CD4-positive, alpha-beta T cell treated with Interleukin-6 at 100 ng/mL for 8 hours (primary cell): ENCODE data around the gene TXNDC15.

ENCODE experiments used
- DNase-seq: peaks from one replicate; pipeline ENCODE4 v3.0.0-alpha.2; 2020; ENCODE audit warnings: mixed read lengths, low spot score

TXNDC15 gene

GRCh38 chr5:134920848-134921575, 46.8 kb downstream of the TXNDC15 start:
- no peak for DNase-seq

GRCh38 chr5:134932508-134932907, 58.3 kb downstream of the TXNDC15 start:
- no peak for DNase-seq

- DNase-seq = no peak
Observed at GRCh38 chr5:134934202-134934601, 60.0 kb downstream of the TXNDC15 start.

DNA sequence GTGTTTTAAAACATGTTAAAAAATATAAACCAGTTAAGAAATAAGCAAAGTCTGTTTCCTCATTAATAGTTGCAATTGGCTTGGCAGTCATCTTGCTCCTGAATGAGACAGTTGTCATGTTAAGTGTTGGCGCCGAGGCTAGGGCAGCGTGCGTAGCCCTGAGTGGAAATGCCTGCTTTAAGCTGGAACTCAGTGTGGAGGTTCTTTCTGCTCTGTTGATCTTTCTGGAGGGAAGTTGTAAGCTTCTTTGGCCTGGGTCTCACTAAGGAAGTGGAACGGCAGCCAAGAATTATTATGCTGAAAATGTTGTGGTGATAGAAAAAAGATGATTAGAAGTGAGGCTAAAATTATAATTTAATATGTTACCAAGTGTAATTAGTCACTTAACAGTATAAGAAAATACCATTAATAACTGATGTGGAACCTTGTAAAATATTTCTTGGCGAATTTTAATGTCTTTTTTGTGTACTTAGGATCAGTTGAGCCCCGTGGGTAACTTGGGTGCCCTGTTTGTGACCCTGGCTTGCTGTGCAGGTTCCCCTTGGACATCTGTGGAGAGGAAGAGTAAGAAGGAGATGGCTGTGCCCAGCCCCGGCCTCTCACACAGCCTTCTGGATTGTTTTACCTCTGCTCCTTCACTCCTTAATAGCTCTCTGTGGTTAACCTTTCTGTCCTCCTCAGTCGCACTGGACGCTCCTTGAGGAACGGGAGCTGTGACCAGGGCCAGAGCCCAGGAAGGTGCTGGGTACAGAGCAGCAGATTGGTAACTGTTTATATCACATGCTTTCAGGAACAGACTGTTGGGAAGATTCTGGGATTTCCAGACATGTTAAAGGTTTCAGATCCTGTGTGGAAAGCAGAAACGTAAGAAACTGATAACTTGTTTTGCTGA, 61.8 kb downstream of the TXNDC15 start:
- DNase-seq = no peak

DNA sequence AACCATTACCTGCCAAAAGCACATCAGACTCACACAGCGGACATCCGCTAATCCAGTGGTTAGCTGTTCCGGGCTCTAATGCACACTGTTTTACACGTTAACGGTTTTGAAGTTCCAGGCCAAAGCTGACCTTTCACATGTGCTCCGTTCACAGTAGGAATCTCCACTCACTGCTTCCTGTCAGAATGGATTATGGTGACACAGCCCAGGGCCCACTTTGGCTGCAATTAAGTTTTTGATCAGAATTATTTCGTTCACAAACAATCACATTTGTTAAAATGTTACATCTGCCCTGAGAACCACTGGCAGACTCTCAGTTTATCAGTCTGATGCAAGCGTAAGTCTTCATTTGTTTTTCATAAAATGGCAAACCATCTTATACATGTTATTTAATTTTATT, 63.4 kb downstream of the TXNDC15 start:
- DNase-seq = no peak

DNA sequence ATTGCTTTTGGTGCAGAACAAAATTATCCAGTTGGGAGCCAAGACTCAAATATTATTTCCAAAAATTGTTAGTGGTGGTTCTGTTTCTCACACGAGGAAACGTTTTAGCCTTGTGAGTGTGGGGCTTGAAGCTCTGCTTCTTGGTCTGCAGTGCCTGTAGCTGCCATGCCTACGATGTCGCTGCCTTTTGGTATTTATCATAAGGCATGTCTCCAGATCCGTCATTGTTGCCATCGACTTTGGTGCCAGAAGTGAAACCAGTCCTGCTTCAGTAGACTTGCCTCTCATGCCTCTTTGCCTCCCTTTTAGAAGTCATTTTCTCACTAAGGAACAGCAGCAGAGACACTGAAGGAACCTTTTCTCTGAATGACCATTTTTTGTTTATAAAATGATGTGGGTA, 63.9 kb downstream of the TXNDC15 start:
- no peak for DNase-seq

DNA sequence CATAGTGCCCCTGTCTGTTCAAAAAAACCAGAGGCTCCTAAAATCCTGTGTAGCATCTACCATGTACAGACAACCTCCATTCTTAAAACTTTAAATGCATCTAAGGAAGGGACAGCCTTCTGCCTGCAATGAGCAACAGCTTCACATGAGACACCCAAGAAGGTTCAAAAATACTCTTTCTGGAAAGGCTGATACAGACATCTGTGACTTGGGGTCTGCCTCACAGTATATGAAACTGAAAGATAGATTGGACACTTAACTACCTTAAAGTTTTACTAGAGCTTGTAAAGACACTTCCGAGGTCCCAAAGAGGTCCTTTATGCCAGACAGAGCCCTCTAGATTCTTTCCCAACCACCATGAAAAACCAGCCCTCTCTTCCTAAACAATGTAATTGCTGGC, 65.3 kb downstream of the TXNDC15 start:
- DNase-seq = no peak

DNA sequence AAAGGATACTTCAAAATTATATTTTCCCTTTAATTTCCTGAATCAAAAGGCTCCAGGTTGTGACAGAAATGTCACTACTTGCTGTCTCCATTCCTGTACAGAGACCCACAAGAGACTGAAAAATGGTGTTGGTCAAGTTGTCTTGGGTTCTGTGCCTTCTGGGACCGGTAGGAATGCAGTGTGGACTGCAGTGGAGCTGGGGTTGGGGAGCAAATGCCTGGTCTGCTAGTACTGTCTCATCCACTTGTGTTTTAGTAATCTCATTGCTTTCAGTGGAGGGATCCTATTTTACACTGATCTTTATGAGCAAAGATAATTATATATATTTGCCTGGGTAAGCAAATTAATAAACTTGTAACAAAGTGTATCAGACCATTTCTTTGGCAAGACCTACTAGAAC, 69.4 kb downstream of the TXNDC15 start:
- DNase-seq = no peak

DNA sequence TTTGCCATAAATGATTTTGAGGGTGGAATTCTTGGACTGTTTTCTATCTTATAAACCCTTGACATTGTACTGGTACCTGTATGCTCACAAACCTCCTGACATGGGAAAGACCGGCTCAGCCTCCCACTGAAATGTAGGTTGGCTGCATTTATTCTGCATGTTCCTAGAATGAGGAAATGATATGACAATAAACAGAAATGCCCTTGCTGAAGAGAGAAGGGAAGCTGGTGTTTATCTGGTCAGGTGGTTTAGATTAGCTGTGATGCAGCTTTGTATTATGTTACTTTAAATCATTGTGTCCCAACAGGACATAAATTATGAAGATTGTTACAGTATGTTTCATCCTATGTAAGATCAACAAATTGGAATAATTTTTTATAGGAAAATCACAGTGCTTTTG, 70.5 kb downstream of the TXNDC15 start:
- DNase-seq = no peak

DNA sequence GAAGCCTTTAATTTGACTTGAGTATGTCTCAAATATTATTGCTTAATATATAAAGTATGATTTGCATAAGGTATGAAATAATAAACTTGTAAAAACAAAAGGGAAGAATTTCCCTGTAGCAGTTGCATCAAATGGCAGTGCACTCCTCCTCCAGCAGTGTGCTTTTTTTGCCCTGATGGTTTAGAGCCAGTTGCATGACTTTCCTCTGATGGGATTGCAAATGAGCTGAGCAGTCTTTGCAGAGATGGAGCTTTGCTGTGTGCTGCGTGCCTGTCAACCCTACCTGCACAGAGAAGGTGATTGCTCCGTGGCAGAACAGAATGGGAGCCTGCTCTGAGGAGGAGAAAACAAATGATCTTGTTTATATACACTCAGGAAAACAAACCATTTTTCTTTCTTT, 70.9 kb downstream of the TXNDC15 start:
- DNase-seq = no peak

DNA sequence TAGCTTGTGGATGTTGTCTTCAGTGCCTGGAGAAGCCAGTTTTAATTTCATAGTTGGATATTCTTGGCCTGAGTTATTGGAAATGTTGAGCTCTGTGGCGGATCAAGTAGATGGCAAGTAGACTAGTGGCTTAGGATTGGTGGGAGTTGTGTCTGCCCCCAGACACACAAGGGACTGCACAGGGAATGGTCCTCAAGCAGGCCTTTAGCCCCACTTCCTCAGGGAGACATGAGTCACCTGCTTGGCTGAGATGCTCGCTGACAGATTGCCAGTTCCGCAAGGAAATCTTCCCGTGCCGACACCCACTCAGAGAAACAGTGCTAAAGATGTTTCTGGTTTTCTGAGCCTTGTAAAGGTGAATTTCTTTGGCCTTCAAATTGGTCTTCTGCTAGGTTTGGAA, 74.7 kb downstream of the TXNDC15 start:
- no peak for DNase-seq

DNA sequence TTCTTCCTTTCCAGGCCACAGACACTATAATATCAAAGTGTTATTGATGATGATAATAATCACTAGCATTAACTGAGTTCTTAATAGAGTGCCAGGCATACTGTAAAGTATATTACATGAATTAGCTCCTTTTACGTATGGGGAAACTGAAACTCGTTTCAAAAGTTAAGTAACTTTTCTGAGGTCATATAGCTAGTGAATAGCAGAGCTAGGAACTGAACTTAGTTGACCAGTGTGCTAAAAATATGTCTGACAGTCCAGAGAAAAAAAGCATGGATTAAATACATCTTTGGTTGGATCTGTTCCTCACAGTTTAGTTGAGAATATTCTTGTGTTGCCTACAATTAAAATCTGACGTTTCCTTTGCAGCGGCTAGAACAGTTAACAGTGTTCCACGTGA, 75.1 kb downstream of the TXNDC15 start:
- DNase-seq = no peak
